ENCODE results near the gene USP6NL. TPM values are rescaled to one million over a fixed set of nuclear protein-coding genes. Genes with fewer than 3 reads are reported as not detected.

The USP6NL gene
- total and polyA plus RNA-seq, 10 of the 15 experiments (the other 5 are each of a cell fraction or from before 2014, with no cell fraction given) = 4.0 to 27.7 (median 18.2) TPM

GRCh38 chr10:11406746-11407145, 204.7 kb downstream of the USP6NL start (continued):
- TF ChIP-seq E2F8 (IDR thresholded peaks at IDR 0.05; ENCODE audit: low read depth, partially characterized antibody) (no peak), CHD4 (IDR thresholded peaks at IDR 0.05) (no peak), TAF1 (IDR thresholded peaks at IDR 0.05; ENCODE audit: borderline replicate concordance, low read depth, low read length) (no peak), SUZ12 (IDR thresholded peaks at IDR 0.05; ENCODE audit: unreplicated experiment) (no peak), SREBF1 (IDR thresholded peaks at IDR 0.05; ENCODE audit: low read length) (no peak), HSF1 (IDR thresholded peaks at IDR 0.05; ENCODE audit: low read depth, low read length) (no peak), SMAD1 (IDR thresholded peaks at IDR 0.05; ENCODE audit: low read depth, partially characterized antibody) (no peak), ASH2L (IDR thresholded peaks at IDR 0.05; ENCODE audit: borderline replicate concordance, low read depth) (no peak), RAD21 (IDR thresholded peaks at IDR 0.05; ENCODE audit: insufficient read depth, low read depth, low read length) (no peak), HCFC1 (IDR thresholded peaks at IDR 0.05; ENCODE audit: low read length) (no peak), DPF2 (IDR thresholded peaks at IDR 0.05) (no peak)

All from GM12878 (cell line).